Nucleus accumbens (tissue), 56 donors: ENCODE measurements around the gene TRMT44.

Source experiments
- DNase-seq, 56 donors: peaks; one replicate each; lab custom pipeline; 2025; lab: John Stamatoyannopoulos, UW

TRMT44 gene

GRCh38 chr4:8524595-8525382 is 84.2 kb downstream of the TRMT44 start:
- DNase-seq = no peak

- no peak for DNase-seq
Measured at GRCh38 chr4:8525383-8526120, 85.0 kb downstream of the TRMT44 start.
